ENCODE data around the gene COLEC11. TPM values are rescaled to one million over a fixed set of nuclear protein-coding genes. Genes with fewer than 3 reads are reported as not detected.
"Not testable (repeated sequence)": the region's sequence is repeated elsewhere in the genome, so short reads cannot be mapped to it uniquely, and the experiment has no call there.

The COLEC11 gene
- total RNA-seq, 4 donors from 2014 or later = 3.6 to 15.9 (median 5.9) TPM

GRCh38 chr2:3563521-3563976 lies 31.4 kb upstream of the COLEC11 start:
- TF ChIP-seq, protein P1, sequence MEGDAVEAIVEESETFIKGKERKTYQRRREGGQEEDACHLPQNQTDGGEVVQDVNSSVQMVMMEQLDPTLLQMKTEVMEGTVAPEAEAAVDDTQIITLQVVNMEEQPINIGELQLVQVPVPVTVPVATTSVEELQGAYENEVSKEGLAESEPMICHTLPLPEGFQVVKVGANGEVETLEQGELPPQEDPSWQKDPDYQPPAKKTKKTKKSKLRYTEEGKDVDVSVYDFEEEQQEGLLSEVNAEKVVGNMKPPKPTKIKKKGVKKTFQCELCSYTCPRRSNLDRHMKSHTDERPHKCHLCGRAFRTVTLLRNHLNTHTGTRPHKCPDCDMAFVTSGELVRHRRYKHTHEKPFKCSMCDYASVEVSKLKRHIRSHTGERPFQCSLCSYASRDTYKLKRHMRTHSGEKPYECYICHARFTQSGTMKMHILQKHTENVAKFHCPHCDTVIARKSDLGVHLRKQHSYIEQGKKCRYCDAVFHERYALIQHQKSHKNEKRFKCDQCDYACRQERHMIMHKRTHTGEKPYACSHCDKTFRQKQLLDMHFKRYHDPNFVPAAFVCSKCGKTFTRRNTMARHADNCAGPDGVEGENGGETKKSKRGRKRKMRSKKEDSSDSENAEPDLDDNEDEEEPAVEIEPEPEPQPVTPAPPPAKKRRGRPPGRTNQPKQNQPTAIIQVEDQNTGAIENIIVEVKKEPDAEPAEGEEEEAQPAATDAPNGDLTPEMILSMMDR (IDR thresholded peaks at IDR 0.05) = no peak
- no peak for DNase-seq (ENCODE audit: low spot score)
- ATAC-seq (ENCODE audit: low FRiP score) = no peak

- no peak for DNase-seq (ENCODE audit: low spot score)
- no peak for ATAC-seq (ENCODE audit: low FRiP score)
- TF ChIP-seq, protein P1 (IDR thresholded peaks at IDR 0.05) = no peak
Measured at GRCh38 chr2:3565117-3565516, 29.8 kb upstream of the COLEC11 start.

DNA sequence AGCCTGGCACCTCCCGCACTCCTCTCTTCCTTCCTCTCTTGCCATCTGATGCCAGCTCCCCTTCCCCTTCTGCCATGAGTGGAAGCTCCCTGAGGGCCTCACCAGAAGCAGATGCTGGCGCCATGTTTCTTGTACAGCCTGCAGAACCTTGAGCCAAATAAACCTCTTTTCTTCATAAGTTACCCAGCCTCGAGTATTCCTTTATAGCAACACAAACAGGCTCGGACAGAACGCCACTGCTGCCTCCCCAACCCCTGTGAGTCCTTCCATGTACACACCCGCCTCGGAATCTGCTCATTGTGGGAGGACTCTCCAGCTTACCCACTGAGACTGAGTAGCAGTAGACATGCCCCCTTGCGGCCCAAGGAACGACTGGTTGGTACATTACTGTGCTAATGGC lies 28.1 kb upstream of the COLEC11 start:
- DNase-seq (ENCODE audit: low spot score) = no peak
- no peak for ATAC-seq (ENCODE audit: low FRiP score)
- TF ChIP-seq, protein P1 (IDR thresholded peaks at IDR 0.05) = no peak

- not testable (repeated sequence) for DNase-seq (ENCODE audit: low spot score)
Measured at GRCh38 chr2:3569656-3570055, 25.3 kb upstream of the COLEC11 start.

GRCh38 chr2:3571284-3571683 lies 23.6 kb upstream of the COLEC11 start:
- DNase-seq (ENCODE audit: low spot score) = no peak
- TF ChIP-seq, protein P1 (IDR thresholded peaks at IDR 0.05) = no peak
- ATAC-seq (ENCODE audit: low FRiP score) = no peak

More at GRCh38 chr2:3569656-3570055, 25.3 kb upstream of the COLEC11 start:
- ATAC-seq (ENCODE audit: low FRiP score) = not testable (repeated sequence)

- DNase-seq (ENCODE audit: low spot score) = no peak
- TF ChIP-seq, protein P1 (IDR thresholded peaks at IDR 0.05) = no peak
- no peak for ATAC-seq (ENCODE audit: low FRiP score)
Measured at GRCh38 chr2:3572620-3573019, 22.3 kb upstream of the COLEC11 start.

DNA sequence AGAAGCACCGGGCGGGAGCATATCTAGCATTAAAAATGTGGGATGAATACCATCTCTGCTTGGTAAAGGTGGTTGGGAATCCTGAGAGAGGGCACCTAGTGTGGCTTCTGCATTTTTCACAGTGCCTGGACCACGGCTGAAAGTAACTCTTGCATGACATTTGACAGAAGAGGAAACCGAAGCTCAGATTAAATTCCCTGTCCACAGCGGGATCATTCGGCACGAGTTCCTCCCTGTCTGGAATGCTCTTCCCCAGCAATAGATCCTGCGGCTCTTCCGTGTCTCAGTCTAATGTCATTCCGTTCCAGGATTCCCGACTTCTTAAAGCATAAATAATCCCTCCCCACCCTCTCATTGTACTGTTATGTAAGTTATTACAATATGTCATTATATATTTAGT lies 20.8 kb upstream of the COLEC11 start:
- DNase-seq (ENCODE audit: low spot score) (no peak), ATAC-seq (ENCODE audit: low FRiP score) (no peak)
- TF ChIP-seq, protein P1 (IDR thresholded peaks at IDR 0.05) = no peak

Measured in omental fat pad (tissue), 4 donors.